Measurements from ENCODE around the gene ARID1B. TPM values are rescaled to one million over a fixed set of nuclear protein-coding genes. Genes with fewer than 3 reads are reported as not detected.

The ARID1B gene
- total and polyA plus RNA-seq, 4 donors = 7.0 to 49.0 (median 24.2) TPM

GRCh38 chr6:156870924-156871539 is 93.9 kb downstream of the ARID1B start:
- TF ChIP-seq CTCF (IDR thresholded peaks at IDR 0.05; ENCODE audit: low read depth, low read length, missing input control) = no peak
- no peak for TF ChIP-seq RXRA (IDR thresholded peaks at IDR 0.05)
- no peak for TF ChIP-seq HNF4A (conservative IDR thresholded peaks at IDR 0.05)
- TF ChIP-seq FOXA2 (IDR thresholded peaks at IDR 0.05) = no peak
- no peak for TF ChIP-seq JUND (IDR thresholded peaks at IDR 0.05)
- TF ChIP-seq GABPA (IDR thresholded peaks at IDR 0.05 in 1 of 2, conservative IDR thresholded peaks at IDR 0.05 in 1 of 2) = no peak
- TF ChIP-seq FOXA1 (IDR thresholded peaks at IDR 0.05) = no peak
- no peak for TF ChIP-seq NR2F2 (IDR thresholded peaks at IDR 0.05)
- no peak for TF ChIP-seq EGR1 (IDR thresholded peaks at IDR 0.05; ENCODE audit: low read depth in 2 of 2)
- no peak for TF ChIP-seq HNF4G (IDR thresholded peaks at IDR 0.05)
- TF ChIP-seq, protein P1, sequence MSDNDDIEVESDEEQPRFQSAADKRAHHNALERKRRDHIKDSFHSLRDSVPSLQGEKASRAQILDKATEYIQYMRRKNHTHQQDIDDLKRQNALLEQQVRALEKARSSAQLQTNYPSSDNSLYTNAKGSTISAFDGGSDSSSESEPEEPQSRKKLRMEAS (IDR thresholded peaks at IDR 0.05) = no peak
- no peak for TF ChIP-seq TAF1 (conservative IDR thresholded peaks at IDR 0.05)
- TF ChIP-seq, protein P2, sequence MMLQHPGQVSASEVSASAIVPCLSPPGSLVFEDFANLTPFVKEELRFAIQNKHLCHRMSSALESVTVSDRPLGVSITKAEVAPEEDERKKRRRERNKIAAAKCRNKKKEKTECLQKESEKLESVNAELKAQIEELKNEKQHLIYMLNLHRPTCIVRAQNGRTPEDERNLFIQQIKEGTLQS (IDR thresholded peaks at IDR 0.05) = no peak
- TF ChIP-seq SP1 (IDR thresholded peaks at IDR 0.05) = no peak
- WGBS = 77% methylated on average over 5 of the region's 5 CpGs
- no peak overlapping the region for H3K4me3 ChIP-seq (ENCODE audit: low read depth in 1 of 3, low read length in 3 of 3)
- H3K27me3 ChIP-seq (ENCODE audit: control insufficient read depth in 4 of 4, insufficient read depth in 4 of 4, low read length in 3 of 4) = no peaks in the 10 kb centered on the region
- peaks cover 0 to 5% (median 2%) of the 10 kb centered on the region in 4 donors for H3K4me1 ChIP-seq (ENCODE audit: control insufficient read depth in 4 of 4, insufficient read depth in 4 of 4, low read length in 3 of 4)
- no peak for DNase-seq (ENCODE audit: low spot score)
- H3K27ac ChIP-seq (ENCODE audit: low read depth in 1 of 2, low read length in 2 of 2) = no peak overlapping the region
- no peaks in the 10 kb centered on the region for H3K9me3 ChIP-seq (ENCODE audit: control insufficient read depth in 4 of 4, low read length in 3 of 4)
- H3K9ac ChIP-seq (ENCODE audit: low read depth in 1 of 2, low read length in 2 of 2) = no peak overlapping the region
- H3K36me3 ChIP-seq (ENCODE audit: control insufficient read depth in 4 of 4, insufficient read depth in 3 of 4, low read depth in 1 of 4, low read length in 3 of 4) = no peaks in the 10 kb centered on the region

- H3K4me1 ChIP-seq (ENCODE audit: control insufficient read depth in 4 of 4, insufficient read depth in 4 of 4, low read length in 3 of 4) = peaks cover 3 to 16% (median 9%) of the 10 kb centered on the region in 4 donors
- TF ChIP-seq, protein P2 (IDR thresholded peaks at IDR 0.05) = no peak
- no peak for TF ChIP-seq JUND (IDR thresholded peaks at IDR 0.05)
- no peak for TF ChIP-seq FOXA1 (IDR thresholded peaks at IDR 0.05)
- TF ChIP-seq HNF4G (IDR thresholded peaks at IDR 0.05) = no peak
- no peak for TF ChIP-seq FOXA2 (IDR thresholded peaks at IDR 0.05)
- no peak for TF ChIP-seq TAF1 (conservative IDR thresholded peaks at IDR 0.05)
- no peak for TF ChIP-seq NR2F2 (IDR thresholded peaks at IDR 0.05)
- TF ChIP-seq, protein P1 (IDR thresholded peaks at IDR 0.05) = no peak
- no peak for TF ChIP-seq HNF4A (conservative IDR thresholded peaks at IDR 0.05)
- TF ChIP-seq CTCF (IDR thresholded peaks at IDR 0.05; ENCODE audit: low read depth, low read length, missing input control) = no peak
- no peak for TF ChIP-seq ZBTB33 (IDR thresholded peaks at IDR 0.05)
- TF ChIP-seq GABPA (IDR thresholded peaks at IDR 0.05 in 1 of 2, conservative IDR thresholded peaks at IDR 0.05 in 1 of 2) = no peak
- no peak for TF ChIP-seq EGR1 (IDR thresholded peaks at IDR 0.05; ENCODE audit: low read depth in 2 of 2)
- TF ChIP-seq YY1 (IDR thresholded peaks at IDR 0.05) = no peak
- TF ChIP-seq RAD21 (IDR thresholded peaks at IDR 0.05) = no peak
- TF ChIP-seq SP1 (IDR thresholded peaks at IDR 0.05) = no peak
- TF ChIP-seq, protein P3, sequence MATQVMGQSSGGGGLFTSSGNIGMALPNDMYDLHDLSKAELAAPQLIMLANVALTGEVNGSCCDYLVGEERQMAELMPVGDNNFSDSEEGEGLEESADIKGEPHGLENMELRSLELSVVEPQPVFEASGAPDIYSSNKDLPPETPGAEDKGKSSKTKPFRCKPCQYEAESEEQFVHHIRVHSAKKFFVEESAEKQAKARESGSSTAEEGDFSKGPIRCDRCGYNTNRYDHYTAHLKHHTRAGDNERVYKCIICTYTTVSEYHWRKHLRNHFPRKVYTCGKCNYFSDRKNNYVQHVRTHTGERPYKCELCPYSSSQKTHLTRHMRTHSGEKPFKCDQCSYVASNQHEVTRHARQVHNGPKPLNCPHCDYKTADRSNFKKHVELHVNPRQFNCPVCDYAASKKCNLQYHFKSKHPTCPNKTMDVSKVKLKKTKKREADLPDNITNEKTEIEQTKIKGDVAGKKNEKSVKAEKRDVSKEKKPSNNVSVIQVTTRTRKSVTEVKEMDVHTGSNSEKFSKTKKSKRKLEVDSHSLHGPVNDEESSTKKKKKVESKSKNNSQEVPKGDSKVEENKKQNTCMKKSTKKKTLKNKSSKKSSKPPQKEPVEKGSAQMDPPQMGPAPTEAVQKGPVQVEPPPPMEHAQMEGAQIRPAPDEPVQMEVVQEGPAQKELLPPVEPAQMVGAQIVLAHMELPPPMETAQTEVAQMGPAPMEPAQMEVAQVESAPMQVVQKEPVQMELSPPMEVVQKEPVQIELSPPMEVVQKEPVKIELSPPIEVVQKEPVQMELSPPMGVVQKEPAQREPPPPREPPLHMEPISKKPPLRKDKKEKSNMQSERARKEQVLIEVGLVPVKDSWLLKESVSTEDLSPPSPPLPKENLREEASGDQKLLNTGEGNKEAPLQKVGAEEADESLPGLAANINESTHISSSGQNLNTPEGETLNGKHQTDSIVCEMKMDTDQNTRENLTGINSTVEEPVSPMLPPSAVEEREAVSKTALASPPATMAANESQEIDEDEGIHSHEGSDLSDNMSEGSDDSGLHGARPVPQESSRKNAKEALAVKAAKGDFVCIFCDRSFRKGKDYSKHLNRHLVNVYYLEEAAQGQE (IDR thresholded peaks at IDR 0.05) = no peak
- no peak for TF ChIP-seq RXRA (IDR thresholded peaks at IDR 0.05)
- 97% methylated on average over 8 of the region's 8 CpGs for WGBS
- no peak overlapping the region for H3K27ac ChIP-seq (ENCODE audit: low read depth in 1 of 2, low read length in 2 of 2)
- no peak overlapping the region for H3K4me3 ChIP-seq (ENCODE audit: low read depth in 1 of 3, low read length in 3 of 3)
- H3K27me3 ChIP-seq (ENCODE audit: control insufficient read depth in 4 of 4, insufficient read depth in 4 of 4, low read length in 3 of 4) = no peaks in the 10 kb centered on the region
- no peaks in the 10 kb centered on the region for H3K9me3 ChIP-seq (ENCODE audit: control insufficient read depth in 4 of 4, low read length in 3 of 4)
- no peak for DNase-seq (ENCODE audit: low spot score)
- no peaks in the 10 kb centered on the region for H3K36me3 ChIP-seq (ENCODE audit: control insufficient read depth in 4 of 4, insufficient read depth in 3 of 4, low read depth in 1 of 4, low read length in 3 of 4)
- no peak overlapping the region for H3K9ac ChIP-seq (ENCODE audit: low read depth in 1 of 2, low read length in 2 of 2)
These were observed 95.7 kb downstream of the ARID1B start for GRCh38 chr6:156872903-156873302.

Measured in liver (tissue), 9 donors.